Measurements from ENCODE around the gene TRIM65. TPM values are rescaled to one million over a fixed set of nuclear protein-coding genes. Genes with fewer than 3 reads are reported as not detected.

TRIM65 gene
- total RNA-seq, 1 donor from 2014 or later = 24.7 TPM

- H3K4me3 ChIP-seq (ENCODE audit: low read depth, low read length) = no peak within 1 kb of the TSS
- no peak for DNase-seq (ENCODE audit: low read depth)
Observed at GRCh38 chr17:75843577-75844529, 52.9 kb downstream of the TRIM65 start, which contains the start of gene UNC13D. Gene UNC13D (minus strand): TSS chr17:75844404. CDS start chr17:75844337, 67 bp downstream.

DNA sequence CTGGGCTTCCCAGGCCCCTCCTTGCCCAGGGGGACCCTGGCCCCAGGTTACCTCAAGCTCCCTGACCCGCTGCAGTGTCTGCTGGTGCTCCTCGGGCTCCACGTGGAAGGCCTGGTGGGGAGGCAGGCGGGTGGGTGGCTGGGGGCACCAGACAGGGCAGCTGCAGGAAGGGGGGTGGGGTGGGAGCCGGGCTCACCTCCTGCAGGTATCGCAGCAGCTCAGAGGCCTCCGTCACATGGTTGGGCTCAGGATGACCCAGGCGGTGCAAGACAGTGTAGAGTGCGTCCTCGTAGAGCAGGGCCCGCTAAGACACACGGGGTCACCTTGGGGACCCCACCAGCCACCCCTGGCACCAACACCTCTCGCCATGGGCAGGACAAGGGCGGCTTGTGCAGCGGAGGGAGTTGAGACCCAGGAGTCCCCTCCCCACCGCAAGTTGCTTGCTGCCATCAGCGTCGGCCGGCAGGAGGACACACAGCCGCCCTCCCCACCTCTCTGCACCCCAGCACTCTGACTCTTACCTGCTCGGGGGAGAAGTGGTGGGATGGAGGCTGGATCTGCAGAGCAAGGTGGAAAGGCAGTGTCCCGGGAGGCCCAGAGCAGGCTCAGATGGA is 53.7 kb downstream of the TRIM65 start:
- no peak for DNase-seq (ENCODE audit: low read depth)
- TF ChIP-seq CTCF (conservative IDR thresholded peaks at IDR 0.05; ENCODE audit: low read depth, low read length) = no peak
- H3K4me3 ChIP-seq (ENCODE audit: low read depth, low read length) = no peak overlapping the region

More at GRCh38 chr17:75843577-75844529, 52.9 kb downstream of the TRIM65 start, which contains the start of gene UNC13D:
- TF ChIP-seq CTCF (conservative IDR thresholded peaks at IDR 0.05; ENCODE audit: low read depth, low read length) = no peak

DNA sequence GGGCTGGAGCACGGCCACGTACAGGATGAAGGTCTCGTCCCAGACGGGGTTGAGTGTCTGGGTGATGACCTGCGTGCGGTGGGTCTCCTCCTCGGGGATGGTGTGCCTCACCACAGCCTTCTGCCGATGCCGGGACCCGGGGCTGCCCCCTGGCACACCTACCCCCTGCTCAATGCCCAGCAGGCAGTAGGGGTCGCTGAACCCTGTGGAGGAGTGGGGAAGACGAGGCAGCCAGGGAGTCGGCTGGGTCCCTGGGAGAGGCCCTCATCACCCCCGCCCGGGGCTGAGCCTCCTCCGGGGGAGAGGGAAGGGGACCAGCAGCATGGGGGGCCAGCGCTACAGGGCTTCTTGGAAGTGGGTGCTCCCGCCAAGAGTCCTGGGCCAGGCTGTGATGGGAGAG is 54.3 kb downstream of the TRIM65 start:
- DNase-seq (ENCODE audit: low read depth) = no peak
- H3K4me3 ChIP-seq (ENCODE audit: low read depth, low read length) = no peak overlapping the region
- TF ChIP-seq CTCF (conservative IDR thresholded peaks at IDR 0.05; ENCODE audit: low read depth, low read length) = no peak

- no peak overlapping the region for H3K4me3 ChIP-seq (ENCODE audit: low read depth, low read length)
- DNase-seq (ENCODE audit: low read depth) = no peak
- TF ChIP-seq CTCF (conservative IDR thresholded peaks at IDR 0.05; ENCODE audit: low read depth, low read length) = no peak
Observed at GRCh38 chr17:75840799-75841164, 56.0 kb downstream of the TRIM65 start.

DNA sequence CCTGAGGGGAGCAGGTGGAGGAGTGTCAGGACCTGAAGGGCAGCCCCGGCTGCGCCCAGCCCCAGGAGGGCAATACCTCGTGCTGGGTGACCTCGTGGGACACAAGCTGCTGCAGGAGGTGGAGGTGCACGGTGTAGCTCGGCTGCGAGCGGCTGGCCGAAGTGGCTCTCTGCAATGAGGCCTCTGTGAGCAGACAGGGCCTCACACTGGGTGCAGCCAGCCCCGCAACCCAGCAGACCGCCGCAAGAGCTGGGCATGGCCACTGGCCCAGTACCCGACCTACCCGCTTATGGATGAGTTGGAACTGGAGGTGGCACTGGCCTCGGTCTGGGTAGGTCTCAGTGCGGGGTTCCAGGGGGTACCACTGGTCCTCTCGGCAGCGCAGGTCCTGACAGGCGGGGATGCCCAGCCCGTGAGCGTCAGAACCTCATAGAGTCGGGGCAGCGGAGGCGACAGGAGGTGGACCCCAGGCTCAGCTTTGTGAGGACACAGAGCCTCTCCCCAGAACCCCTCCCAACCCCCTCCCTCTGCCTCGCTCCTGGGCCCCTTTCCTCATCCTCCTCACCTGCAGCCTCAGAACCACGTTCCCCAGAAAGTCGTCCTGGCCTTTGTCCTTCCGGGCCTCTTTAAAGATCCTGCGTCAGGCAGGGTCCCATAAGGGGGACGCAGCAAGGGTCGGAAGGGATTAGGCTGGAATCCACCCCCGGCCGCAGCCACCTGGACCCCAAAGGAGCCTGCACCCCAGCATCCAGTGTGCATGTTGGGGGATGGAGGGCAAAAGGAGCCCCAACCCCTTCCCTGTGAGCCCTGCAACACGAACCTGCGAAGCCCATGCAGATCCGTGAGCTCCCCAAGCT is 56.6 kb downstream of the TRIM65 start:
- TF ChIP-seq CTCF (conservative IDR thresholded peaks at IDR 0.05; ENCODE audit: low read depth, low read length) = no peak
- no peak for DNase-seq (ENCODE audit: low read depth)
- no peak overlapping the region for H3K4me3 ChIP-seq (ENCODE audit: low read depth, low read length)

Other genes with a start within 250 kb of the TRIM65 start
- 20.0 and 25.7 TPM in 2 replicates for gene RECQL5, start 229.8 kb downstream of the TRIM65 start, total RNA-seq
- 95.8 and 107 TPM in 2 replicates for gene SAP30BP, start 229.6 kb downstream of the TRIM65 start, total RNA-seq
- gene ITGB4, start 175.5 kb downstream of the TRIM65 start, total RNA-seq = 22.6 and 33.3 TPM in 2 replicates
- gene GALK1, start 131.8 kb downstream of the TRIM65 start, total RNA-seq = 44.3 and 48.2 TPM in 2 replicates
- 19.4 and 20.3 TPM in 2 replicates for gene UNK, start 112.1 kb downstream of the TRIM65 start, total RNA-seq
- 9.2 and 17.8 TPM in 2 replicates for gene UNC13D, start 52.5 kb downstream of the TRIM65 start, total RNA-seq
- gene WBP2, start 41.6 kb downstream of the TRIM65 start, total RNA-seq = 65.5 and 69.2 TPM in 2 replicates
- gene TRIM47, start 18.4 kb downstream of the TRIM65 start, total RNA-seq = 51.2 and 68.7 TPM in 2 replicates
- gene MRPL38, start 7.9 kb upstream of the TRIM65 start, total RNA-seq = 38.3 and 47.9 TPM in 2 replicates
- 5.5 and 9.0 TPM in 2 replicates for gene FBF1, start 44.1 kb upstream of the TRIM65 start, total RNA-seq
- gene ACOX1, start 82.2 kb upstream of the TRIM65 start, total RNA-seq = 22.2 and 35.1 TPM in 2 replicates
- gene TEN1, start 82.3 kb upstream of the TRIM65 start, total RNA-seq = 25.3 and 41.6 TPM in 2 replicates
- gene CDK3, start 103.9 kb upstream of the TRIM65 start, total RNA-seq = 0.17 and 1.7 TPM in 2 replicates
- gene EVPL, start 130.4 kb upstream of the TRIM65 start, total RNA-seq = 22.2 and 24.8 TPM in 2 replicates
- 15.3 and 32.6 TPM in 2 replicates for gene SRP68, start 175.6 kb upstream of the TRIM65 start, total RNA-seq
- gene GALR2, start 177.8 kb upstream of the TRIM65 start, total RNA-seq = 0.07 and 0.17 TPM in 2 replicates
- gene ZACN, start 182.2 kb upstream of the TRIM65 start, total RNA-seq = not detected in 2 replicates
- gene EXOC7, start 206.8 kb upstream of the TRIM65 start, total RNA-seq = 39.6 and 66.6 TPM in 2 replicates
- gene FOXJ1, start 244.3 kb upstream of the TRIM65 start, total RNA-seq = 2.6 and 3.0 TPM in 2 replicates